ENCODE results near the gene PKN2.
"Not testable (repeated sequence)": the region's sequence is repeated elsewhere in the genome, so short reads cannot be mapped to it uniquely, and the experiment has no call there.

PKN2 gene

GRCh38 chr1:88680471-88680870, 3.6 kb upstream of the PKN2 start:
- DNase-seq (ENCODE audit: low read depth in 2 of 2), result no peak

- DNase-seq (ENCODE audit: low read depth in 2 of 2), result no peak
Measured at GRCh38 chr1:88680911-88681622, 3.0 kb upstream of the PKN2 start.

GRCh38 chr1:88684482-88685258, 597 bp downstream of the PKN2 start:
- peak; percentile 8 to 28 for DNase-seq (ENCODE audit: low read depth in 2 of 2)

- no peak for DNase-seq (ENCODE audit: low read depth in 2 of 2)
Measured at GRCh38 chr1:88685259-88685620, 1.2 kb downstream of the PKN2 start.

GRCh38 chr1:88691540-88691939, 7.5 kb downstream of the PKN2 start:
- no peak for DNase-seq (ENCODE audit: low read depth in 2 of 2)

- DNase-seq (ENCODE audit: low read depth in 2 of 2), result no peak
Measured at GRCh38 chr1:88695781-88696180, 11.7 kb downstream of the PKN2 start.

GRCh38 chr1:88697503-88697902, 13.4 kb downstream of the PKN2 start:
- DNase-seq (ENCODE audit: low read depth in 2 of 2), result no peak

- DNase-seq (ENCODE audit: low read depth in 2 of 2), result no peak
Measured at GRCh38 chr1:88698140-88698539, 14.1 kb downstream of the PKN2 start.

GRCh38 chr1:88698764-88699163, 14.7 kb downstream of the PKN2 start:
- no peak for DNase-seq (ENCODE audit: low read depth in 2 of 2)

- DNase-seq (ENCODE audit: low read depth in 2 of 2), result no peak
Measured at GRCh38 chr1:88700425-88701013, 16.4 kb downstream of the PKN2 start.

GRCh38 chr1:88701275-88701674, 17.2 kb downstream of the PKN2 start:
- DNase-seq (ENCODE audit: low read depth in 2 of 2), result no peak

GRCh38 chr1:88701793-88702192, 17.7 kb downstream of the PKN2 start:
- not testable (repeated sequence) for DNase-seq (ENCODE audit: low read depth in 2 of 2)

- DNase-seq (ENCODE audit: low read depth in 2 of 2), result no peak
Measured at GRCh38 chr1:88708011-88708410, 23.9 kb downstream of the PKN2 start.

GRCh38 chr1:88712907-88713306, 28.8 kb downstream of the PKN2 start:
- DNase-seq (ENCODE audit: low read depth in 2 of 2), result not testable (repeated sequence)

- not testable (repeated sequence) for DNase-seq (ENCODE audit: low read depth in 2 of 2)
Measured at GRCh38 chr1:88716571-88716970, 32.5 kb downstream of the PKN2 start.

GRCh38 chr1:88722492-88722891, 38.4 kb downstream of the PKN2 start:
- no peak for DNase-seq (ENCODE audit: low read depth in 2 of 2)

GRCh38 chr1:88726697-88727096, 42.6 kb downstream of the PKN2 start:
- DNase-seq (ENCODE audit: low read depth in 2 of 2), result no peak

GRCh38 chr1:88727205-88727604, 43.1 kb downstream of the PKN2 start:
- DNase-seq (ENCODE audit: low read depth in 2 of 2), result no peak

- no peak for DNase-seq (ENCODE audit: low read depth in 2 of 2)
Measured at GRCh38 chr1:88729297-88729696, 45.2 kb downstream of the PKN2 start.

GRCh38 chr1:88730132-88730675, 46.1 kb downstream of the PKN2 start:
- no peak for DNase-seq (ENCODE audit: low read depth in 2 of 2)

GRCh38 chr1:88730995-88731394, 46.9 kb downstream of the PKN2 start:
- no peak for DNase-seq (ENCODE audit: low read depth in 2 of 2)

- no peak for DNase-seq (ENCODE audit: low read depth in 2 of 2)
Measured at GRCh38 chr1:88731475-88732269, 47.6 kb downstream of the PKN2 start.

Measured in stimulated activated CD8-positive, alpha-beta memory T cell treated with anti-CD3 and anti-CD28 coated beads, Interleukin-2, amount 100 ng/mL, for 1 hour (primary cell).